ENCODE data around the gene GRB10. TPM values are rescaled to one million over a fixed set of nuclear protein-coding genes. Genes with fewer than 3 reads are reported as not detected.

The GRB10 gene
- polyA plus RNA-seq, 1 donor from 2014 or later: 78.4 TPM

DNA sequence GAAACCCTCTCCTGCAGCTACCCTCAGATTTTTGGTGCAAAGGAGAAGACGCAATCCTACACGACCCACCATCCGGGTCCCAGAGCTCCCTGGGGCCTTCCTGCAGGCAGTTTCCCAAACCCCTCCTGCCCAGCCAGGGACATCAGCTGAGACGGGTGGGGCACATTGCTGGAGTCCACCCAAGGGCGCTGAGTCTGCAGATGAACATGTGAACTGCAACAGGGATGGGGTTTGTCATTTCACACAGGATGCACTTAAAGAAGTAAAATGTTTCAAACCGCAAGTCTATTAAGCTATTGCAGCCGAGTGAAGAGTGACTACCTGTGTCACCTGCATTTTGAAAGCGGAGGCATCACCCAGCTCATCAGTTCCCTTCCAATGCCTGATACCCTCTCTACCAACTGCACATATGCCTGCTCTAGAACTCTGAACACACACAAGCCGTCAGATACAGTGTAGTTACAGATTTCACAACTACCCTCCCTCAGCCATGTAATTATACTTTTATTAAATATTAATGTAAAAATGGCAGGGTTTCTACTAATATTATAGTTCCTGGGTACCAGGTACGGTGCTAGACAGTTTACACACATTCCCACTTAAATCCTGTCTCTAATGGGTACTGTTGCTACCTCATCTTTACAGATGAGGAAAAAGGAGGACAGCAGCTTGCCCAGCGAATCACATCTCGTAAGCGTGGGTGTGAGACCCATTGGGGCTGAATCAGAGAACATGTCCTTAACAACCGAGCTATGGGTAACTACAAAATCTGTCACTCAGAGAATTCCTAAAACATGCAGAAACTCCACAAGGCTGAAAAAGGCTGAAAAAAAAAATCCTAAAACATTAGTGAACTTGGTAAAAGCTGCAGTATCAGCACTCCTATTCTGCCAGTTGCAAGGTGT is 71.2 kb downstream of the GRB10 start:
- no peaks in the 10 kb centered on the region for H3K36me3 ChIP-seq (ENCODE audit: insufficient read depth, low read length)
- H3K79me2 ChIP-seq (replicated peaks; ENCODE audit: insufficient read depth, low read length): peaks cover 38% of the 10 kb centered on the region
- TF ChIP-seq MXI1 (conservative IDR thresholded peaks at IDR 0.05; ENCODE audit: poor library complexity, severe bottlenecking): no peak
- TF ChIP-seq TAF1 (IDR thresholded peaks at IDR 0.05; ENCODE audit: low read depth): no peak
- TF ChIP-seq EP300 (conservative IDR thresholded peaks at IDR 0.05; ENCODE audit: poor library complexity, severe bottlenecking): no peak
- no peak for TF ChIP-seq EZH2 (IDR thresholded peaks at IDR 0.05; ENCODE audit: borderline replicate concordance, insufficient read depth, low read length, poor library complexity, severe bottlenecking)
- TF ChIP-seq RAD21 (conservative IDR thresholded peaks at IDR 0.05): no peak
- no peak for TF ChIP-seq SMC3 (conservative IDR thresholded peaks at IDR 0.05; ENCODE audit: poor library complexity)
- TF ChIP-seq, protein P1, sequence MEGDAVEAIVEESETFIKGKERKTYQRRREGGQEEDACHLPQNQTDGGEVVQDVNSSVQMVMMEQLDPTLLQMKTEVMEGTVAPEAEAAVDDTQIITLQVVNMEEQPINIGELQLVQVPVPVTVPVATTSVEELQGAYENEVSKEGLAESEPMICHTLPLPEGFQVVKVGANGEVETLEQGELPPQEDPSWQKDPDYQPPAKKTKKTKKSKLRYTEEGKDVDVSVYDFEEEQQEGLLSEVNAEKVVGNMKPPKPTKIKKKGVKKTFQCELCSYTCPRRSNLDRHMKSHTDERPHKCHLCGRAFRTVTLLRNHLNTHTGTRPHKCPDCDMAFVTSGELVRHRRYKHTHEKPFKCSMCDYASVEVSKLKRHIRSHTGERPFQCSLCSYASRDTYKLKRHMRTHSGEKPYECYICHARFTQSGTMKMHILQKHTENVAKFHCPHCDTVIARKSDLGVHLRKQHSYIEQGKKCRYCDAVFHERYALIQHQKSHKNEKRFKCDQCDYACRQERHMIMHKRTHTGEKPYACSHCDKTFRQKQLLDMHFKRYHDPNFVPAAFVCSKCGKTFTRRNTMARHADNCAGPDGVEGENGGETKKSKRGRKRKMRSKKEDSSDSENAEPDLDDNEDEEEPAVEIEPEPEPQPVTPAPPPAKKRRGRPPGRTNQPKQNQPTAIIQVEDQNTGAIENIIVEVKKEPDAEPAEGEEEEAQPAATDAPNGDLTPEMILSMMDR (IDR thresholded peaks at IDR 0.05; ENCODE audit: poor library complexity, severe bottlenecking): no peak
- TF ChIP-seq, protein P2, sequence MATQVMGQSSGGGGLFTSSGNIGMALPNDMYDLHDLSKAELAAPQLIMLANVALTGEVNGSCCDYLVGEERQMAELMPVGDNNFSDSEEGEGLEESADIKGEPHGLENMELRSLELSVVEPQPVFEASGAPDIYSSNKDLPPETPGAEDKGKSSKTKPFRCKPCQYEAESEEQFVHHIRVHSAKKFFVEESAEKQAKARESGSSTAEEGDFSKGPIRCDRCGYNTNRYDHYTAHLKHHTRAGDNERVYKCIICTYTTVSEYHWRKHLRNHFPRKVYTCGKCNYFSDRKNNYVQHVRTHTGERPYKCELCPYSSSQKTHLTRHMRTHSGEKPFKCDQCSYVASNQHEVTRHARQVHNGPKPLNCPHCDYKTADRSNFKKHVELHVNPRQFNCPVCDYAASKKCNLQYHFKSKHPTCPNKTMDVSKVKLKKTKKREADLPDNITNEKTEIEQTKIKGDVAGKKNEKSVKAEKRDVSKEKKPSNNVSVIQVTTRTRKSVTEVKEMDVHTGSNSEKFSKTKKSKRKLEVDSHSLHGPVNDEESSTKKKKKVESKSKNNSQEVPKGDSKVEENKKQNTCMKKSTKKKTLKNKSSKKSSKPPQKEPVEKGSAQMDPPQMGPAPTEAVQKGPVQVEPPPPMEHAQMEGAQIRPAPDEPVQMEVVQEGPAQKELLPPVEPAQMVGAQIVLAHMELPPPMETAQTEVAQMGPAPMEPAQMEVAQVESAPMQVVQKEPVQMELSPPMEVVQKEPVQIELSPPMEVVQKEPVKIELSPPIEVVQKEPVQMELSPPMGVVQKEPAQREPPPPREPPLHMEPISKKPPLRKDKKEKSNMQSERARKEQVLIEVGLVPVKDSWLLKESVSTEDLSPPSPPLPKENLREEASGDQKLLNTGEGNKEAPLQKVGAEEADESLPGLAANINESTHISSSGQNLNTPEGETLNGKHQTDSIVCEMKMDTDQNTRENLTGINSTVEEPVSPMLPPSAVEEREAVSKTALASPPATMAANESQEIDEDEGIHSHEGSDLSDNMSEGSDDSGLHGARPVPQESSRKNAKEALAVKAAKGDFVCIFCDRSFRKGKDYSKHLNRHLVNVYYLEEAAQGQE (IDR thresholded peaks at IDR 0.05; ENCODE audit: borderline replicate concordance): no peak
- TF ChIP-seq POLR2AphosphoS5 (IDR thresholded peaks at IDR 0.05): no peak

DNA sequence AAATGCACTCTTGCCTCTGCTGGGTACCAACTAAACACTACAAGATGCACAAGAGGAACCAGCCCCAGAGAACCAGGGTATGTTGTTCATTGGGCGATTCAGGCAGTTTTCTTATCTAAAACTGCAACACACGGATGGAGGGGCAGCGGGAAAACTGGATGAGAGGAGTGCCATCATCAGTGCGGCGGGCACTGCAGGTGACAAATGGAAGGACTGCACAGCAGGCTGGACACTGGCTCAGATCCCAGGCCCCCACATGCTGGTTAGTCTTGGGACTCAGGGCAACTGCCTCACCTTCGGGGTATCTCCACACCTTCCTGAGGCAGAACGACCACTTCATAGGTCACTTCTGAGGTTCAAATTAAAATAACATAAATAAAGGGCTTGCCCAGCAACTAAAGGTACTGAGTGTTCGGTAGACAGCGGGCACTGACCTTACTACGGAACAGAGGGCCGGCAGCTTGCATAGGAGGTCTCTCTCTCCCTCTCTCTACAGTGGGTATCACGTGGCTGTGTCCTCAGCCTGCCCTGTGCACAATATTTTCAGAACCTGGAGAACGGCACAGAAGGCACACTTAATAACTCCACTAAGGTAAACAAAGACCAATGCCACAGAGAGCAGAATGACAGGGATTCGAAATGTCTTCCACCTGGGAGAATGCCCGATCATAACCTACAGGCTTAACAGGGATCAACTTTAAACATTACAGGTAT is 72.1 kb downstream of the GRB10 start:
- no peaks in the 10 kb centered on the region for H3K9me3 ChIP-seq (ENCODE audit: low read length)
- peaks cover 32% of the 10 kb centered on the region for H3K79me2 ChIP-seq (replicated peaks; ENCODE audit: insufficient read depth, low read length)
- H3K4me3 ChIP-seq (ENCODE audit: low read length): no peak overlapping the region
- no peak overlapping the region for H3K27ac ChIP-seq (ENCODE audit: low read length)
- H3K36me3 ChIP-seq (ENCODE audit: insufficient read depth, low read length): no peaks in the 10 kb centered on the region
- no peaks in the 10 kb centered on the region for H4K20me1 ChIP-seq (ENCODE audit: insufficient read depth)
- H2AFZ ChIP-seq (ENCODE audit: low read depth, low read length): no peak overlapping the region
- no peak overlapping the region for H3K9ac ChIP-seq (ENCODE audit: low read length)
- TF ChIP-seq POLR2AphosphoS5 (IDR thresholded peaks at IDR 0.05): no peak
- TF ChIP-seq TAF1 (IDR thresholded peaks at IDR 0.05; ENCODE audit: low read depth): no peak
- no peak for TF ChIP-seq SMC3 (conservative IDR thresholded peaks at IDR 0.05; ENCODE audit: poor library complexity)
- no peak for TF ChIP-seq MXI1 (conservative IDR thresholded peaks at IDR 0.05; ENCODE audit: poor library complexity, severe bottlenecking)
- TF ChIP-seq EP300 (conservative IDR thresholded peaks at IDR 0.05; ENCODE audit: poor library complexity, severe bottlenecking): no peak
- TF ChIP-seq, protein P1 (IDR thresholded peaks at IDR 0.05; ENCODE audit: poor library complexity, severe bottlenecking): no peak
- TF ChIP-seq EZH2 (IDR thresholded peaks at IDR 0.05; ENCODE audit: borderline replicate concordance, insufficient read depth, low read length, poor library complexity, severe bottlenecking): no peak
- TF ChIP-seq, protein P2 (IDR thresholded peaks at IDR 0.05; ENCODE audit: borderline replicate concordance): no peak
- TF ChIP-seq RAD21 (conservative IDR thresholded peaks at IDR 0.05): no peak
- H3K9me2 ChIP-seq (ENCODE audit: insufficient read depth, low read length): no peaks in the 10 kb centered on the region
- H3F3A ChIP-seq (ENCODE audit: insufficient read depth, low read length, poor library complexity, severe bottlenecking): no peaks in the 10 kb centered on the region
- no peak overlapping the region for H3K4me2 ChIP-seq (ENCODE audit: low read length)
- H3K27me3 ChIP-seq (ENCODE audit: insufficient read depth, low read depth, low read length): no peaks in the 10 kb centered on the region

More for the DNA sequence above, 71.2 kb downstream of the GRB10 start:
- Histone ChIP-seq H2AFZ (ENCODE audit: low read depth, low read length) (no peak overlapping the region), H3K4me3 (ENCODE audit: low read length) (no peak overlapping the region), H3K4me2 (ENCODE audit: low read length) (no peak overlapping the region), H3F3A (ENCODE audit: insufficient read depth, low read length, poor library complexity, severe bottlenecking) (no peaks in the 10 kb centered on the region), H3K27me3 (ENCODE audit: insufficient read depth, low read depth, low read length) (no peaks in the 10 kb centered on the region), H4K20me1 (ENCODE audit: insufficient read depth) (no peaks in the 10 kb centered on the region), H3K9me2 (ENCODE audit: insufficient read depth, low read length) (no peaks in the 10 kb centered on the region), H3K27ac (ENCODE audit: low read length) (no peak overlapping the region), H3K9me3 (ENCODE audit: low read length) (no peaks in the 10 kb centered on the region), H3K9ac (ENCODE audit: low read length) (no peak overlapping the region)
